Retina (tissue), 1 donor: Measurements from ENCODE around the gene MTF2.

Source experiments
- DNase-seq: peaks from one replicate; pipeline ENCODE4 v3.0.0-alpha.2; 2016

MTF2 gene

GRCh38 chr1:93087532-93087931 is 8.4 kb downstream of the MTF2 start:
- no peak for DNase-seq

GRCh38 chr1:93093332-93094006 is 14.4 kb downstream of the MTF2 start:
- no peak for DNase-seq

DNA sequence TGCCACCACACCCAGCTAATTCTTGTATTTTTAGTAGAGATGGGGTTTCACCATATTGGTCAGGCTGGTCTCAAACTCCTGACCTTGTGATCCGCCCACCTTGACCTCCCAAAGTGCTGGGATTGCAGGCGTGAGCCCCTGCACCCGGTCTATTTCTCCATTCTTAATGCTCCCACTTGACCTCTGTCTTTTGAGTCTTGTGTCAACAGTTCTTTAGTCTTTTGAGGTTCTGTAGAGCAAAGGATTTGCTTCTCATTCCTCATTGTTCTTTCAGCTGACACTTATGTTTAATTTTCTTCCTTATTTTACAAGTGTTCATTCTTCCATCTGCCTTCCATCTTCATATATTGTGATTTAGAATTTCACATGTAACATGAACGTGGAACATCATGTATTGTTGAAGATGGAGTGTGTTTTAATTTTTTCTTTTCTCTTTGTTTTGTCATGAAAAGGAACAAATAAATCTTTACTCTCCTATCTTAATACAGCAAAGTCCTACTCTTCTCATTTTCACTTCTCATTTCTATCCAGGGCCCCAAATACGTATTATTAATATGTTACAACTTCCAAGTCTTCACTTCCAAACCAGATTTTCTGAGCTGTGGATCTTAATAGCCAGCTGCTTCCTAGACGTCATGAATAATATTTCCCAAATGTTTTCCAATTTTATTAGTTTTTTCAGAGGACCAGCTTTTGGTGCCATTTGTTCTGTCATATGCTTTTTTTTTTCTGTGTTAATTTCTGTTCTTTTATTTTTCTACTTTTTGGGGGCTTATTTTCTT is 16.9 kb downstream of the MTF2 start:
- no peak for DNase-seq

DNA sequence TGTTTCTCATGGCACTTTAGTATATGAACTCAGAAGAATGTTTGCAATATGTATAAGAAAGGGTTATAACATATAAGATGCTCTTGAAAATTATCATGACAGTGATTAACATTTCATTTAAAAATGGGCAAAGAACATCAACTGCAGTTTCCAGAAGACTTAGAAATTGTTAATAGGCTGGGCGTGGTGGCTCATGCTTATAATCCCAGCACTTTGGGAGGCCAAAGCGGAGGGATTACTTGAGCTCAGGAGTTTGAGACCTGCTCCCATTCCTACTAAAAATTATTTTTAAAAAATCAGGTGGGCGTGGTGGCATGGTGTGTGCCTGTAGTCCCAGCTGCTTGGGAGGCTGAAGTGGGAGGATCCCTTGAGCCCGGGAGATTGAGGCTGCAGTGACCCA is 23.1 kb downstream of the MTF2 start:
- DNase-seq: no peak

DNA sequence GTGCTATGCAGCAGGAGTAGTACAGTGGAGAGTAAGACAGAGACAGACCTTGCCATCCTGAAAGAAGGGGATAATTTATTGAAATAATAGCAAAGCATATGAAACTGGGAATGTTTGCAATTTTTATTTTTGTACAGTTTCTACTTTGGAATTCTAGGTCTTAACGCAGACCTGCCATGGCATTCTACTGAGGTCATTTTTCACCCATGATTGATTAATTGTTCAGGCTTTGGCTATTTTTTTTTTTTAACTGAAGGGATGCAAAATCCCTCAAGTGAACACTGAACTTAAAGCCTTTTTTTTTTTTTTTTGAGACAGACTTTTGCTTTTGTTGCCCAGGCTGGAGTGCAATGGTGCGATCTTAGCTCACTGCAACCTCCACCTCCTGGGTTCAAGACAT is 27.1 kb downstream of the MTF2 start:
- DNase-seq: no peak

DNA sequence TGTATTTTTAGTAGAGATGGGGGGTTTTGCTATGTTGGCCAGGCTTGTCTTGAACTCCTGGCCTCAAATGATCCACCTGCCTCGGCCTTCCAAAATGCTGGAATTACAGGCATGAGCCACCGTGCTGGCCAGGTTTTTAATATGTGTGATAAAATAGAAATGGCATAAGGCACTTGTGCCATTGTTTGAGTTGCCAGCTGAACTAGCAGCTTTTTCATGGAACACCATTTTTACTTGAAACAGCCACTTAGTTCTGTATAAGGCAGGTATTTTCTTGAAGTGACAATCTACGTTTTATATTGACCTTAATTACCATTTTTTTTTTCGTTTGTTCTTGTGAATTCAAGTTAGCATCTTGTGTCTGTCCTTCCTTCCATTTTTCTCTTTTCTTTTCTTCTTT is 28.3 kb downstream of the MTF2 start:
- DNase-seq: no peak

- DNase-seq: no peak
Observed at GRCh38 chr1:93108335-93108734, 29.3 kb downstream of the MTF2 start.

DNA sequence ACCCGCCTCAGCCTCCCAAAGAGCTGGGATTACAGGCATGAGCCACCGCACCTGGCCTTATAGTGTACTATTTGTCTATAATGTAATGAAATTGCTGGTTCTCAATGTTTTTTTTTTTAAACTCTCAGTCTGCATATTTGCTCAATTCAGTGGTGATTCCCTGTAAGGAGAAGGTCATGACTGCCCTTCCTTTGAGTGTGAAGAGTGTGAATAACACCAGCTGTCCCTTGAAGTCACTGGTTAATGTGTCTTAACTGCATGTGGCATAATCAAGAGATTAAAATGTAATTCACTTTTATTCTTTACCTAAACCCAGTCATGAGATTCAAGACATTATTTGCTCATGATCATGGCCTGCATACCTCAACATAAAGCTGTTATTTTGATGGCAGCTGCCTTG is 30.5 kb downstream of the MTF2 start:
- DNase-seq: no peak

DNA sequence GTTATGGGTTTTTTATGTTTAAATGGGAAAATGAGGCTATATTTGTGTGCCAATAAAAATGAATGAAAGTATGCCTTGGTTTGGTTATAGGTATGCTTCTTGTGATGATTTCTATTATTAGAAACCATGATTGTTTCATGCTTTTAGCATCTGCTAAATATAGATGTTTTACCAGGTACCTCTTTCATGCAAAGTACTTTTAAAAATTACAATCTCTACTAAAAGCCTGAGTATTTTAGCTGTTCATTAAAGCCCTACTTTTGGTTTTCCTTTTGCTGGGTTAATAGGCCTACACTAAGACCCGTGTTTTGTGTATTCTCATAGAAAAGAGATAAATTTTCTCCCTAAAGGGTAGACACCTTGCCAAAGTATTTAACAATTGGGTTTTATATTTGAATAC is 32.0 kb downstream of the MTF2 start:
- DNase-seq: no peak

DNA sequence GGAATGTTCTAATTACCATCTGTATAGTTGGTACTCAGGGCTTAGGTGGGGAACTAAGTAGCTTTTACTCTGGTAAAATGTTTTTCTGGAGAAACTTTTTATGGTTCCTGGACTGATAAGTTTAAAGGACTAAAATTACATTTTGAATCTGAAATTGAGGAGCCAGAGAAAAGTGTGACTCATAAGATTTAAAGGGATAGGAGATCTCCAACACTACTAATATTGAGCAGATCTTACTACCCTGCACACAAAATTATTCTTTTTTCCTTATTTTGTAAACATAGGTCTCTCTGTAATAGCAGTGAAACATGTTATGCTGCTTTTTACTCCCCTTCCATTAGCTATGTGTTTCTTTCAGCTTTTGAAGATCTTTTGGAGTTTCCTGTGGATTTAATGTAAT is 32.5 kb downstream of the MTF2 start:
- DNase-seq: no peak

DNA sequence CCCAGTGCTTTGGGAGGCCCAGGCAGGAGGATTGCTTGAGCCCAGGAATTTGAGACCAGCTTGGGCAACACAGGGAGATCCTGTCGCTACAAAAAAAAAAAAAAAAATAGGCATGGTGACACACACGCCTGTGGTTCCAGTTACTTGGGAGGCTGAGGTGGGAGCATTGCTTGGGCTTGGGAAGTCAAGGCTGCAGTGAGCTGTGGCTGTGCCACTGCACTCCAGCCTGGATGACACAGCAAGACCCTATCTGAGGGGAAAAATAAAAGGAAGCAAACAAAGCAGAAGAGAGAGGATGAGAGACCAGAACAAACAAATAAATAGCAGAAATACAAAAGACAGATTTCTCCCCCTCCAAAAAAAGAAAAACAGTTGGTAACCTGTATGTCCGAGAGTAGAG is 34.0 kb downstream of the MTF2 start:
- no peak for DNase-seq

GRCh38 chr1:93114391-93114790 is 35.3 kb downstream of the MTF2 start:
- DNase-seq: no peak

- no peak for DNase-seq
Observed at GRCh38 chr1:93120614-93121013, 41.5 kb downstream of the MTF2 start.

DNA sequence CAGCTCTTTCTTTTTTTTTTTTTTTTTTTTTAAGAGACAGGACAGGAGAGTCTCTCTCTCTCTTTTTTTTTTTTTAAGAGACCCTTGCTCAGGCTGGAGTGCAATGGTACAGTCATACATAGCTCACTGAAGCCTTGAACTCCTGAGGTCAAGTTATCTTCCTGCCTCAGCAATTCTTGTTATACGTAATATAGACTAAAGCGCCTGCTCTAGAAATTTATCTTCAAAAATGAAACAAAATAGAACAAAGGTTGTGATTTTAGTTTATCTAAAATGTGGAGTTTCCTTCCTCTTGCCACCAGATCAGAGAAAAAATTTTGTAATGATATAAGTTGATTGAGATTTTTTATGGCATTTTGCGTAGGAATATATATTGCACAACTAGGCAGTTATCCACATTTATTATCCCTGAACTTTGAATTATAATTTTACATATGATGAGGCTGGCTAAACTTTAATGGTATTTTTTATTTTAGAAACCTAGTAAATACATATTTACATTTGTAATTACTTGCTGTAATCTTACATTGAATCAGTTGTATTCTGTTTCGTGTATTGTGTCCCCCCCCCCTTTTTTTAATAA is 44.2 kb downstream of the MTF2 start:
- DNase-seq: no peak

- DNase-seq: no peak
Observed at GRCh38 chr1:93124556-93125355, 45.7 kb downstream of the MTF2 start.

DNA sequence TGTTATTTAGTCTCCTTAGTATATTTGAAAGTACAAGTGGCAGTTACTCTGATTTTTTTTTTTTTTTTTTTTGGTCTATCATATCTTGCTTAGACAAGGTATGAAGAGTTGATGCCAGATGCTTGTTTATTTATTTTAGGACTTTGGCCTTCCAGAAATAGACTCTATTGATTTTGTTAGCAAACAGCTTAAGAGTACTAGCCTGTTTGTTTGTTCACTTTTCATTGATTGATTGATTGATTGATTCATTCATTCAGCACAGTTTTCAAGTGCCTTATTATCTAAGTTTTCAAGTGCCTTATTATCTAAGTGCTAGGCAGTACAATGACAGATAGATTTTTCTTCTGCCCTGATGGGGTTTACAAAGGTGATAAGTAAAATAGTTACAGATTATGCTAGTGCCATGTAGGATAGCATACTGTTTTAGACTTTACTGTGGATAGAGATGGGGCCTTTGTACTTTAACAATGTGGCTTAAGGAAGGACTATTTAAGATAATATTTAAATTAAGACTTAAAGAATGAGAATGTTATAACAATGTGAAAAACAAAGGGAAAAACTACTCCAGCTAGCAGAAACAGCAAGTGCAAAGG is 50.5 kb downstream of the MTF2 start:
- DNase-seq: no peak

DNA sequence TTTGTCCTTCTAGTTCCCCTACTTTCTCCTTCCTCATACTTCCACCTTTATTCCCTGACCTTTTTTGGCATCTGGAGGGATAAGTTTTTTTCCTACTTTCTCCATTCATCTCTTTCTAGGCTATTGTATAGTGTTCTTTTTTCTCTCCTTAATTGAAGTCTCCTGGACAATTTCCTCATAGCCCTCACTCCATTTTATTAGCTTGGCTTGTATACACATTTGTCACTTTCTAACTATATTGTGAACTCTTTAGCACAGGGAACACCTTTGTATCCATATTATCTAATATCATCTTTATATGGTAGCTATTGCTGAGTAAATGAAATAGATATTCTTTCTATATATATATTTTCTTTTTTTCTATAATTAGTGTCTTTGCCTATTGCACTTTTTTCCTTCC is 53.6 kb downstream of the MTF2 start:
- no peak for DNase-seq

DNA sequence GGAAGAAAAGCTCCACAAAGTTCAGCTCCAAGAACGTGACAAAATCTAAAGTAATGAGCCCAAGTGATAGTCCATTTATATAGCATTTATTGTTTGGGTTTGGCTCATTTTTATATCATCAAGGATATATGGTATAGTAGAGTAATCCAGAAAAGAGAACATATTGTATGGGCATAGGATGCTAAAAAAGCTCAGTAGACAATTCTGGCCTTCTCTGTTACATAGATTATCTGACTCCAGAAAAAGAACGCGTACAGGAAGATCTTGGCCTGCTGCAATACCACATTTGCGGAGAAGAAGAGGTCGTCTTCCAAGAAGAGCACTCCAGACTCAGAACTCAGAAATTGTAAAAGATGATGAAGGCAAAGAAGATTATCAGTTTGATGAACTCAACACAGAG is 57.4 kb downstream of the MTF2 start:
- DNase-seq: no peak

- DNase-seq: no peak
Observed at GRCh38 chr1:93137604-93138292, 58.7 kb downstream of the MTF2 start.

DNA sequence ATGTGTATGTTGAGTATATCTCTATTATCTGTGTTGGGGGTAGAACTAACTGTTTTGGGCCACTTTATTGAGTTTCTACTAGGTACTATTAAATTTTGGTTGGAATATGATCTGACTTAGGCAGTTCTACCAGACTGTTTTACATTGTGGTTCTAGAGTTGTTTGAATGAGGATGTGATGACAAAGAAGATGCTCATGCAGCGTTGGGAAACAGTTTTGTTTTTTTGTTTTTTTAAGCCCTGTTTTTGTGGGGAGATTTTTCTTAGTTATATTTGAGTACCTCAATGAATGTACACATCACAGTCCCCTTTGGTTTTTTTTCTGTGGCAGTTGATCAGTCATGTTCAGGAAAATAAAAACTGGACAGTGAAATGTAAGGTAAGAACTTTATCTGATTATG is 61.0 kb downstream of the MTF2 start:
- DNase-seq: no peak

- DNase-seq: no peak
Observed at GRCh38 chr1:93142161-93142560, 63.1 kb downstream of the MTF2 start.

DNA sequence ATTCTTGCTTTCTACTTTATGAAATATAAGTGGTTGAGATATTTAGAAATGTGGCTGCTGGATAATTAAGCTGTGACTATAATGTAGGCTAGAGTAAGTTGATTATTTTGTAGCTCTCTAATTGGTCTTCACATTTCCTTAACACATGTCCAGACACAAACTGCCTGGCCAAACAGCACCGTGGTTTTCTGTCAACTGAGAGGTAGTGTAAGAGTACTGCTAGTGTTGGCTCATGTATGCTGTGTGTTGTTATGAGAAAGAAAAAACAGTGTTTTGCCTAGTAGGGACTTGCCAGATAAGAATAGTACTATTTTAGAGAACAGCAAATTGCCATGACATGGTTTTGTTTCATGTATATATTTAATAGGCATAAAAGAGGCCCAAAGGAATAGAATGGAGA is 64.1 kb downstream of the MTF2 start:
- no peak for DNase-seq

GRCh38 chr1:93143769-93144168 is 64.7 kb downstream of the MTF2 start:
- DNase-seq: no peak
